ENCODE measurements around the gene KAZALD1. TPM values are rescaled to one million over a fixed set of nuclear protein-coding genes. Genes with fewer than 3 reads are reported as not detected.

Gene KAZALD1
- total RNA-seq, 1 experiment from 2014 or later: 24.9 TPM

DNA sequence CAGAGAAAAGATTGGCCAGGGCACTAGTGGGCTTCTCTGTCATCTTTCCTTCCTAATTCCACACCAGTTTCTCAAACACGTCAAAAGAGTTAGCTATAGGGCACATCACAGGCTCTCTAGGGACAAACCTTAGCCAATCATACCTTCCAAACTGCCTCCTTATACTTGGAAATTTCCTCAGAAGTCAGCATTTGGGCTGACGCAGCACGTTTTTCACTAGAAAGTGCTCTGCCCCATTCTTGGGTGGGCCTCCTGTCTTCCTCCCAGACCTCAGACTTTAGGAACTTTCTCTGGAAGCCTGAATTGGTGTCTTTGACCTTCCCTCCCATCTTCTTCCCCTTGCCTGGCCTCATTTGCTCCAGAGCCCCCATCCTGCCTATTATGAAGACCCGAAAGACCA, 19.7 kb upstream of the KAZALD1 start:
- Histone ChIP-seq H3K27ac (ENCODE audit: low read length) (peak overlapping the region; percentile 62), H3K79me2 (ENCODE audit: low read length) (no peaks in the 10 kb centered on the region), H3K36me3 (ENCODE audit: low read depth, low read length) (peaks cover 4% of the 10 kb centered on the region; the same call in 1 of the 2 replicates), H3K4me1 (ENCODE audit: insufficient read depth, low read length) (peaks cover 16% of the 10 kb centered on the region), H3F3A (ENCODE audit: low read length, unreplicated experiment) (no peaks in the 10 kb centered on the region), H3K4me2 (ENCODE audit: low read length) (peak overlapping the region; percentile 85), H3K4me3 (ENCODE audit: low read length) (peak overlapping the region; percentile 62; the same call in 1 of the 2 replicates), H4K20me1 (ENCODE audit: low read length) (no peaks in the 10 kb centered on the region), H3K9me3 (ENCODE audit: low read length) (no peaks in the 10 kb centered on the region), H2AFZ (ENCODE audit: low read length) (peak overlapping the region; percentile 80; the same call in 1 of the 2 replicates), H3K27me3 (ENCODE audit: low read length) (no peaks in the 10 kb centered on the region), H3K9me2 (replicated peaks; ENCODE audit: low read length) (no peaks in the 10 kb centered on the region), H3K9ac (ENCODE audit: low read length) (peak overlapping the region; percentile 75)
- TF ChIP-seq EZH2phosphoT487 (IDR thresholded peaks at IDR 0.05; ENCODE audit: borderline replicate concordance, low read length) (no peak), EZH2 (IDR thresholded peaks at IDR 0.05; ENCODE audit: low read length, unreplicated experiment) (no peak)
- TF ChIP-seq, protein P1, sequence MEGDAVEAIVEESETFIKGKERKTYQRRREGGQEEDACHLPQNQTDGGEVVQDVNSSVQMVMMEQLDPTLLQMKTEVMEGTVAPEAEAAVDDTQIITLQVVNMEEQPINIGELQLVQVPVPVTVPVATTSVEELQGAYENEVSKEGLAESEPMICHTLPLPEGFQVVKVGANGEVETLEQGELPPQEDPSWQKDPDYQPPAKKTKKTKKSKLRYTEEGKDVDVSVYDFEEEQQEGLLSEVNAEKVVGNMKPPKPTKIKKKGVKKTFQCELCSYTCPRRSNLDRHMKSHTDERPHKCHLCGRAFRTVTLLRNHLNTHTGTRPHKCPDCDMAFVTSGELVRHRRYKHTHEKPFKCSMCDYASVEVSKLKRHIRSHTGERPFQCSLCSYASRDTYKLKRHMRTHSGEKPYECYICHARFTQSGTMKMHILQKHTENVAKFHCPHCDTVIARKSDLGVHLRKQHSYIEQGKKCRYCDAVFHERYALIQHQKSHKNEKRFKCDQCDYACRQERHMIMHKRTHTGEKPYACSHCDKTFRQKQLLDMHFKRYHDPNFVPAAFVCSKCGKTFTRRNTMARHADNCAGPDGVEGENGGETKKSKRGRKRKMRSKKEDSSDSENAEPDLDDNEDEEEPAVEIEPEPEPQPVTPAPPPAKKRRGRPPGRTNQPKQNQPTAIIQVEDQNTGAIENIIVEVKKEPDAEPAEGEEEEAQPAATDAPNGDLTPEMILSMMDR (conservative IDR thresholded peaks at IDR 0.05; ENCODE audit: low read depth, low read length): no peak
- ATAC-seq (no peak), DNase-seq (no peak)
- ChIA-PET POLR2A (ENCODE audit: unreplicated experiment) (interaction anchor here (0.6 to 0.7 kb wide), 3 partner anchors 10 to 24 kb away, joined by 3 to 8 read pairs (median 6); no protein-coding TSS in a partner anchor), CTCF (interaction anchor here (0.5 to 1.8 kb wide), 6 partner anchors 8 to 72 kb away, joined by 4 to 7 read pairs (median 6); partner anchors contain the start of gene KAZALD1)
- intact Hi-C loops (cut with micrococcal nuclease): loop anchor here (5.0 kb wide), 1 partner anchor 100 kb away; no protein-coding TSS in a partner anchor
- no TSS peak for BruUV-seq (replicated peaks)

DNA sequence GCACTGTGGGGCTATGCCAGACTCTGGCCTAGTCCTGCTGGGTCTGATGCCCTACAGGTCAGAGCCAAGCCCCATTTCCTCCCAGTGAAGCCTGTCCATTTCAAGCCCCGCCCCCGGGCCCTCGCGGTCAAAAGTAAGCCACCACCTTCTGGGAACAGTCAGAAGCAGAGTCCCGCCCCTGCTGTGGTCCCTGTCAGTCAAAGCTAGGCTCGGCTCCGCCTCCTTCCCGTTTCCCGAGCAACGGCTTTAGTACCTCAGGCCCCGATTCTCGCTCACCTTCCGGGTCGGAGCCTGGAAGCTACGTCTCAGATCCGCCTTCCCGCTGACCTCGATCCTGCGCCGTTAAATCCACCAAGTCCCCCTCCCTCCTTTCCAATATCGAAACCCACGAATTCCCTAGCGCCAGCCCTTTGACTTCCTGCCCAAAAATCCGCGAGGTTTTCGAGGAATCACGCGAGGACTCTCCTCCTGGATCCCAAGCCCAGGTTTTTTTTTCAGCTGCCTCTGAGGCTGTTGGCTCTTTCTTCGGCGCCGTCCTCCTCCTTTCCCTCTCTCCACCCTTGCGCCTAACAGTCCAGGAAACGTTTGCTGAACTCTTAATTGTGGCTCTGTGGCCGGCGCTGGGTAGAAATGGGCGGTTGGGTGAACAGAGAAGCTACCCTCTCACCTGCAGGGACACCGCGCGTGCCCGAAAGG, 19.0 kb upstream of the KAZALD1 start:
- DNase-seq: peak; percentile 95
- Histone ChIP-seq H3K9ac (ENCODE audit: low read length) (peak overlapping the region; percentile 75), H3K27me3 (ENCODE audit: low read length) (no peaks in the 10 kb centered on the region), H3F3A (ENCODE audit: low read length, unreplicated experiment) (no peaks in the 10 kb centered on the region), H3K36me3 (ENCODE audit: low read depth, low read length) (peaks cover under 1% of the 10 kb centered on the region; the same call in 1 of the 2 replicates), H4K20me1 (ENCODE audit: low read length) (no peaks in the 10 kb centered on the region), H3K4me1 (ENCODE audit: insufficient read depth, low read length) (peaks cover 16% of the 10 kb centered on the region), H2AFZ (ENCODE audit: low read length) (peak overlapping the region; percentile 80), H3K4me3 (ENCODE audit: low read length) (peak overlapping the region; percentile 62), H3K9me2 (replicated peaks; ENCODE audit: low read length) (no peaks in the 10 kb centered on the region), H3K27ac (ENCODE audit: low read length) (peak overlapping the region; percentile 62), H3K9me3 (ENCODE audit: low read length) (no peaks in the 10 kb centered on the region), H3K79me2 (ENCODE audit: low read length) (no peaks in the 10 kb centered on the region), H3K4me2 (ENCODE audit: low read length) (peak overlapping the region; percentile 85)
- ChIA-PET POLR2A (ENCODE audit: unreplicated experiment) (interaction anchor here (0.6 to 0.8 kb wide), 6 partner anchors 9 to 340 kb away, joined by 3 to 11 read pairs (median 5); no protein-coding TSS in a partner anchor), CTCF (interaction anchor here (0.5 to 1.8 kb wide), 8 partner anchors 7 to 73 kb away, joined by 3 to 7 read pairs (median 5); partner anchors contain the start of gene KAZALD1)
- BruUV-seq (replicated peaks): TSS peak; percentile 89
- TF ChIP-seq EZH2 (IDR thresholded peaks at IDR 0.05; ENCODE audit: low read length, unreplicated experiment) (no peak), EZH2phosphoT487 (IDR thresholded peaks at IDR 0.05; ENCODE audit: borderline replicate concordance, low read length) (no peak)
- TF ChIP-seq, protein P1 (conservative IDR thresholded peaks at IDR 0.05; ENCODE audit: low read depth, low read length): no peak
- peak; percentile 95 for ATAC-seq
- intact Hi-C loops (cut with micrococcal nuclease): loop anchor here (5.0 kb wide), 1 partner anchor 99 kb away; no protein-coding TSS in a partner anchor
